Mesothelial cell of epicardium (in vitro differentiated cells): ENCODE measurements around the gene OR9A2. TPM values are rescaled to one million over a fixed set of nuclear protein-coding genes. Genes with fewer than 3 reads are reported as not detected.

Experiments used
- DNase-seq, 2 experiments: peaks; one replicate each; pipeline ENCODE4 v3.0.0; 2021; ENCODE audit warnings: low spot score in 2 of 2; ENCODE audit not compliant: unreplicated experiment in 2 of 2
- H3K27ac Mint-ChIP-seq: 2 replicates; pipeline ENCODE4 v1.8.0; 2021; ENCODE audit warnings: mixed read lengths
- H3K27me3 Mint-ChIP-seq: 2 replicates; pipeline ENCODE4 v1.8.0; 2021; ENCODE audit warnings: low read depth, mixed read lengths
- H3K36me3 Mint-ChIP-seq: 2 replicates; pipeline ENCODE4 v1.8.0; 2021; ENCODE audit warnings: mixed read lengths
- H3K4me1 Mint-ChIP-seq: 2 replicates; pipeline ENCODE4 v1.8.0; 2021; ENCODE audit warnings: mixed read lengths
- H3K4me3 Mint-ChIP-seq: 2 replicates; pipeline ENCODE4 v1.8.0; 2021; ENCODE audit warnings: mild to moderate bottlenecking, moderate library complexity, mixed read lengths
- H3K9me3 Mint-ChIP-seq: 2 replicates; pipeline ENCODE4 v1.8.0; 2021; ENCODE audit warnings: mixed read lengths
- CTCF ChIP-seq: fragments of 200-600 bp; sonication (generic); IDR thresholded peaks from one replicate; pipeline ENCODE4 v1.5.0; 2021; ENCODE audit warnings: antibody characterized with exemption; ENCODE audit not compliant: unreplicated experiment
- total RNA-seq: library from RNA; stranded (reverse); gene quantifications from 3 replicates; pipeline ENCODE4 v1.2.1, GENCODE V29; 2021

OR9A2 gene
- total RNA-seq, 1 donor from 2014 or later = 0.42 TPM

GRCh38 chr7:143025371-143025770, 1.6 kb downstream of the OR9A2 start:
- Mint-ChIP-seq H3K36me3 (no peaks in the 10 kb centered on the region), H3K27ac (no peak overlapping the region), H3K4me1 (no peaks in the 10 kb centered on the region), H3K4me3 (no peak overlapping the region), H3K27me3 (peaks cover 1% of the 10 kb centered on the region), H3K9me3 (no peaks in the 10 kb centered on the region)
- no peak for DNase-seq
- no peak for TF ChIP-seq CTCF

- H3K27me3 Mint-ChIP-seq = no peaks in the 10 kb centered on the region
- no peak overlapping the region for H3K27ac Mint-ChIP-seq
- TF ChIP-seq CTCF = no peak
- no peak overlapping the region for H3K4me3 Mint-ChIP-seq
- H3K36me3 Mint-ChIP-seq = peaks cover 2% of the 10 kb centered on the region
- H3K9me3 Mint-ChIP-seq = peaks cover 11% of the 10 kb centered on the region
- H3K4me1 Mint-ChIP-seq = no peaks in the 10 kb centered on the region
- no peak for DNase-seq
Observed at GRCh38 chr7:143023047-143023446, 3.9 kb downstream of the OR9A2 start.

GRCh38 chr7:143018931-143019330, 8.0 kb downstream of the OR9A2 start:
- TF ChIP-seq CTCF = no peak
- no peak overlapping the region for H3K27ac Mint-ChIP-seq
- H3K9me3 Mint-ChIP-seq = peaks cover 11% of the 10 kb centered on the region
- peaks cover 16% of the 10 kb centered on the region for H3K4me1 Mint-ChIP-seq
- H3K4me3 Mint-ChIP-seq = no peak overlapping the region
- peaks cover 2% of the 10 kb centered on the region for H3K36me3 Mint-ChIP-seq
- no peak for DNase-seq
- H3K27me3 Mint-ChIP-seq = no peaks in the 10 kb centered on the region

GRCh38 chr7:143016996-143017395, 9.9 kb downstream of the OR9A2 start:
- Mint-ChIP-seq H3K27me3 (no peaks in the 10 kb centered on the region), H3K27ac (no peak overlapping the region), H3K4me1 (peaks cover 24% of the 10 kb centered on the region), H3K9me3 (peaks cover 11% of the 10 kb centered on the region), H3K36me3 (peaks cover 2% of the 10 kb centered on the region), H3K4me3 (no peak overlapping the region)
- DNase-seq = no peak
- no peak for TF ChIP-seq CTCF

- no peak for DNase-seq
- Mint-ChIP-seq H3K4me3 (no peak overlapping the region), H3K27me3 (no peaks in the 10 kb centered on the region), H3K27ac (no peak overlapping the region), H3K36me3 (peaks cover 2% of the 10 kb centered on the region), H3K4me1 (peaks cover 24% of the 10 kb centered on the region), H3K9me3 (peaks cover 11% of the 10 kb centered on the region)
- TF ChIP-seq CTCF = no peak
Observed at GRCh38 chr7:143015926-143016490, 10.9 kb downstream of the OR9A2 start.

GRCh38 chr7:143015084-143015483, 11.8 kb downstream of the OR9A2 start:
- no peak overlapping the region for H3K27ac Mint-ChIP-seq
- H3K36me3 Mint-ChIP-seq = peaks cover 2% of the 10 kb centered on the region
- H3K27me3 Mint-ChIP-seq = no peaks in the 10 kb centered on the region
- TF ChIP-seq CTCF = no peak
- no peak for DNase-seq
- peaks cover 24% of the 10 kb centered on the region for H3K4me1 Mint-ChIP-seq
- H3K9me3 Mint-ChIP-seq = peaks cover 11% of the 10 kb centered on the region
- no peak overlapping the region for H3K4me3 Mint-ChIP-seq
